NCI-H2196 (cell line): ENCODE measurements around the gene VSTM2A.
"Not testable (repeated sequence)": the region's sequence is repeated elsewhere in the genome, so short reads cannot be mapped to it uniquely, and the experiment has no call there.

Source experiments
- DNase-seq: peaks from one replicate; lab custom pipeline; 2025; ENCODE audit not compliant: unreplicated experiment; lab: John Stamatoyannopoulos, UW

The VSTM2A gene

GRCh38 chr7:54541669-54542625 is at the start of gene VSTM2A:
Gene VSTM2A (plus strand): TSS chr7:54542375. CDS start chr7:54542731, 356 bp downstream.
- DNase-seq = no peak

GRCh38 chr7:54504531-54504930 is 37.6 kb upstream of the VSTM2A start:
- not testable (repeated sequence) for DNase-seq

DNA sequence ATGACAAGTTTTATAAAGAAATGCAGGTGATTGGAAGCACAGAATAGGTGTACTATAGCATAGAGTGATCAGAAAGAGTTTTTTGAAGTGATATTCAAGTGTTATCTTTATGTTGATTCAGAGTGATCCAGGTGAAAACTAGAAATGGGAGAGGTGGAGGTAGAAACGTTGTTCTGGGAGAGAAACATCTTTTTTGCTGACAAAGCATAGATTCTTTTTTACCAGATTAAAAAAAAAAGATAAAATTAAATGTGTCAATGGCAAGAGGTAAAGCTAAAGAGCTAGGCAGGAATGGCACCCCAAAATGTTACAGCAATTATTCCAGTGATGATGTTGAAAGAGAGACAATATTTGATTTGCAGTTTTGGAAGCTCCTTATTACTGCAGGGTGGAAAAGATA is 12.6 kb upstream of the VSTM2A start:
- DNase-seq = no peak

DNA sequence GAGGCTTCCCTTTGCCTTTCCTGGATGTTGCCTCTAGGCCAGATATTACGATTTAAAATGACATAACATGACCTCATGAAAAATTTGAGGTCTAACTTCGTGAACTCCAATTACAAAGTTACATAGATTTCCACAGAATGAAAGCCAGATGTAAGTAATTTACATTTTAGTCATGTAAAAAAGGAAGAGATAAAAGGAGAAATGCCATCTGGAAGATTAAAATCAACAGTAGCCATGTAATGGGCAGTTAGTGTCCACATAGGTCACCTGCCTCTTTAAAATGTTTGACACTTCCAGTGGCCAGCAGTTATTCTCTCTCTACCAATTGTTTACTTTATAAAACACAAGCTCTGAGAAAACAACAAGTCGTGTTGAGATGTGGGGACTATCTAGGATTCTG is 4.1 kb upstream of the VSTM2A start:
- DNase-seq = no peak

DNA sequence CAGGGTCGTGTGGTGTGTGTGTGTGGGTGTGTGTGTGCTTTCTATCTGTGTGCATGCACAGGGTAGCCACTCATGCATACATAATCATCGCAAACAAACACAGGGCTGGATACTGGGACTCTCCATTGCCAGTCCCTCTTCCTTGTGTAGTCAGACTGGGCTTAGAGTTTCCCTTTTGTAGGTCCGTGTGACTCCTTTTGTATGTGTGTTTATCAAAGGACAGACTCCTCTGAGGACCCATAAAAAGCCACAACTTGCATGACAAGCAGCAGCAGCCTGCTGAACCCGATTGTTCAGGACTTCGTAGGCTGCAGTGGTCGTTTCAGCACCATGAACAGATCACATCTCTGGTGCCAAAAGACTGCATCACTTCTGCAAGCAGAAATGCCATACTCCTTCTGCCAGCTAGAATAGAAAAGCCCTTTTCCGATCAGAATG is 895 bp downstream of the VSTM2A start:
- no peak for DNase-seq

- no peak for DNase-seq
These were observed 2.0 kb downstream of the VSTM2A start for GRCh38 chr7:54544149-54544526.

- no peak for DNase-seq
These were observed 2.5 kb downstream of the VSTM2A start for GRCh38 chr7:54544527-54545240.

- DNase-seq = no peak
These were observed 3.0 kb downstream of the VSTM2A start for GRCh38 chr7:54545241-54545563.

GRCh38 chr7:54546081-54546985 is 4.2 kb downstream of the VSTM2A start:
- DNase-seq = no peak

DNA sequence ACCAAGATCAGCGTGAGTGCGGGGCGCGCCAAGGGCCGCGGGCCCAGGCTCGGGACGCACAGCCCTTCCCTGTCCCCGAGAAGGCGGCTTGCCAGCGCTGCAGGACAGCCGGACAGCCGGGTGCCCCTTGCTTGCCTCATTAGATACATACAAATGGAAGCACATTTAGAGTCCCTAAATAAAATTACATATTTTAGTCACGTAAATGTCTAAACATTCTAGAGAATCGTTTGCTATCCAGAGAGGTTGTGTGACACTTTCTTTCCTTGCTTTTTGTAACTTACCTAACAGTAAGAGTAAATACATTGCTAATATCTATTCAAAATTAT is 4.8 kb downstream of the VSTM2A start:
- no peak for DNase-seq

- no peak for DNase-seq
These were observed 8.3 kb downstream of the VSTM2A start for GRCh38 chr7:54550471-54550870.

DNA sequence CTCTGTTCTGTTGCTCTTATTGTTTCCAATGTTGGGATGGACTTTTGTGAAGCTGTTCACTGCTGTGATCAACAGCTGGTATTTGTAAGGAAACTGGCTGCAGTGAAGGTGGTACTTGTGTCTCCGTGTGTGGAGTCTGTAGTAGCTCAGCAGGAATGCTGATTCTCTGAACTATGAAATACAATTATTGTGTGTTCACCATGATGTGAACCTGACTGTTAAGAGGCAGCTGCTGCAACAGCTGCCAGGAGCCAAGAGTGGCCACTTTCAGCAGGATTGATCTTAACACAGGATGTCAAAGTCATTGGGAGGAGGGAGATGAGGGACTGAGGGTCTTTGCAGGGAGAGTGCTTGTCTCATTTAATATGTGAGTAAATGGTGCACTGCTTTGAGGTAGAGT is 13.9 kb downstream of the VSTM2A start:
- no peak for DNase-seq

DNA sequence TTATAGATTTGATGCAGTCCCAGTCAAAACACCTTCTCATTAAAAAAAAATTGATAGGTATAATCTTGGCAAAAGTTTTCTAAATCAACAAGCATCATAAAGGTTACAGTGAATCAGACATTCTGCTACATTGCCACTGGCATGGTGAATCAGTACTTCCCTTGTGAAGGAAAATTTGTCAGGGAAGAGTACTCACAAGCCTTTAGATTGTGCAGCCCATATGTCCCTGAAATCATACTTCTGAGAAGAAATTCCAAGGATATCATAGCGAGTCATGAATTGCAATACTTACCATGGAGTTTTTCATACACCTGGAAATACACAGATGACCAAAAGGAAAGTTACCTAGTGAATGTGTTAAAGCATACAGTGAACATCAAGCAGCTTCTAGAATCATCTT is 17.2 kb downstream of the VSTM2A start:
- no peak for DNase-seq

DNA sequence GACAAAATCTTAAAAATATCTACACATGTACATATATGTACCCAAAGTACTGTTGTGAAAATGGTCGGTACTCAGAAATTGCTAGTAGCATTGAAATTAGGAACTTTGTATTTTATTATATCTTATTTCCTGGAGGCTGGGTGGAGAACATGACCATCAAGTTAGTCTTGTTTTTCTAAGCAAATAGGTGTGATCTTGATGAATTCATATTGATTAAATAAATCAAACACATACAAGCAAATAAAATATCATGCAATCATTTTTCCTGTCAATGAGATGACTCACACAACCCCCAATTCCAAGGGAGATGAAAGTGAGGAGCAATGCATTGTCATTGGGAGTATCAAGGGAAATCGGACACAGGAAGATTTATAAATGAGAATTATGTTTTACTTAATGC is 18.0 kb downstream of the VSTM2A start:
- no peak for DNase-seq

- DNase-seq = no peak
These were observed 18.5 kb downstream of the VSTM2A start for GRCh38 chr7:54560723-54561122.

DNA sequence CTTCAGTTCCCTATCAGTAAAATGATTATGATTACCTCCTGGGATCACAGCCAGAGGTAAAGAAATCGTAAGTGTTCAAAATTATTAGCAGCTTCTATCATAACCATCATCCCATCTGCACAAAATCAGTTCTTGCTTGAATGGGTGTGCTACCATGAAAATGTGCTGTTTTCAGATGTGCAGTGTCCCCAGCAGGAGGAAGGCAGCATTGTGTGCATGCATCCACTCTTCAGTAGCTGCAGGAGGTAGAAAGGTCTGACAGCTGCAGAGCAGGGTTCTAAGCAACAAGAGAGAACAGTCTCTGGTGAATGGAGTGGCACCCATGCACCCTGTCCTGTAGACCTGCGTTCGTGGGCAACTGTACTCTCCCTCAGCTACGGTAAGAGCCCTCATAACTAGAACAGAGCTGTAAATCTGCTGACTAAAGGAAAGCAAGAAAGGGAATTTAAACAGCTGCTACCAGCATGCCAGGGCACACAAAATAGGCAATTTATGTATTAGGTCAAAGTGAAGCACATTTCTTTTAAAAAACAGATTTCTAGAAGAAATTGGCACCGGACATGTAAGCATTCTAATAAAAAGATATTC is 21.2 kb downstream of the VSTM2A start:
- no peak for DNase-seq

- no peak for DNase-seq
These were observed 23.3 kb downstream of the VSTM2A start for GRCh38 chr7:54565432-54565831.

GRCh38 chr7:54581511-54581910 is 39.3 kb downstream of the VSTM2A start:
- DNase-seq = no peak

DNA sequence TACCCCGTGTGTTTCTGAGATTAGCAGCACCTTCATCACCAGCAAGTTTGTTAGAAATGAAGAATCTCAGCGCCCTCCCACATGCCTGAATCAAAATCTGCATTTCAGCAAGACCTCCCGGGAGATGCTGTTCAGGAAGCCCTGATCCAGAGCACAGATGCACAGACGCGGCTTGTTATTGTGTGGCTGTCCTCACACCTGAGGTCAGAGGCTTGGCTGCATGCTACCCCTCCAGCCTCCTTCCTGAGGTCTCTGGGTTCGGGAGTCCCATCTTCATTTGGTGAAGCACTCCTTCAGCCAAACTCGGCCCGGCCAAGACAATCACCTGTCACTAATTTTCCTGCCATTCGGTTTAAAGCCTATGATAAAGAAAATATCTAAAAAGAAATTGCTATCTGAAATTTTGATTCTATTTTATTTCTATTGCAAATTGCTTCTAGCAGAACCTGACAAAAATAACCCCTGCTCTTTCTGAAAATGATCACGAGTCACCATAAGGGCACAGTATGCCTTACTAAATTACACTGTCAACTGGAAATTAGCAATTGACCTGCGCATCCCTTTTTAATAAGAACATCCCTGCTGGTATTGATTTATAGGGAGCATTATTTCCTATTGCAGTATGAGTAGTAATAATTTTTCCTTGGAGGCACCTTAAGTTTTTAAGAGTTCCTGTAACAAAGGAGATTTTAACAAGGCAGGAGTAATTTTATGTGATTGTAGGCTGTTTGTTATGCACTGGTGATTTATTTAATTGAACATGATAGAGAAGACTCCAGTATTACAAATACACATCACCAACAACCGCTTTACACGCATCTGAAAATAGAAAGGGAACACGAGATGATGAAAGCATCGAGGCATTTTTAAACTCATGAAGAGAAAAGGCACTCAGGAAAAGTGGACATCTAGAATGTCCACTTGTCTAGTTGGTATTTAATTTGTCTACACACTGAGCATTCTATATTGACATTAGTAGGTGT is 49.5 kb downstream of the VSTM2A start:
- no peak for DNase-seq

GRCh38 chr7:54596747-54597146 is 54.6 kb downstream of the VSTM2A start:
- DNase-seq = no peak
